NB4 (cell line): ENCODE measurements around the gene ZSWIM6.

Experiments used
- CTCF ChIP-seq: IDR thresholded peaks from one replicate; pipeline ENCODE4 v1.5.1; 2012; ENCODE audit warnings: low read depth, low read length
- MYC ChIP-seq: IDR thresholded peaks from 2 replicates; pipeline ENCODE4 v1.6.1; 2011; ENCODE audit warnings: low read depth, low read length
- POLR2A ChIP-seq: IDR thresholded peaks from 2 replicates; pipeline ENCODE4 v1.6.1; 2011; ENCODE audit warnings: mild to moderate bottlenecking; ENCODE audit not compliant: insufficient read length; ENCODE audit errors: extremely low read depth

- no peak for TF ChIP-seq POLR2A
- TF ChIP-seq CTCF = no peak
- TF ChIP-seq MYC = no peak
Observed at GRCh38 chr5:61501971-61502370, 169.9 kb downstream of the ZSWIM6 start.
